GM19351 (cell line): ENCODE measurements around the gene RASL11B.
A peak's percentile ranks its signal among the peaks of the same experiment; 100 is the strongest.

Experiments
- ATAC-seq: cut with Tn5 transposase; IDR thresholded peaks from one replicate; pipeline ENCODE4 v1.9.1; 2021; ENCODE audit warnings: mild to moderate bottlenecking, moderate library complexity; ENCODE audit not compliant: unreplicated experiment

The RASL11B gene

GRCh38 chr4:52873191-52873590, 11.1 kb downstream of the RASL11B start:
- ATAC-seq, result no peak

GRCh38 chr4:52873861-52874343, 11.8 kb downstream of the RASL11B start:
- no peak for ATAC-seq

- ATAC-seq, result no peak
Observed at GRCh38 chr4:52874948-52875347, 12.8 kb downstream of the RASL11B start.

GRCh38 chr4:52876069-52876468, 14.0 kb downstream of the RASL11B start:
- ATAC-seq, result no peak

GRCh38 chr4:52877036-52877435, 14.9 kb downstream of the RASL11B start:
- no peak for ATAC-seq

DNA sequence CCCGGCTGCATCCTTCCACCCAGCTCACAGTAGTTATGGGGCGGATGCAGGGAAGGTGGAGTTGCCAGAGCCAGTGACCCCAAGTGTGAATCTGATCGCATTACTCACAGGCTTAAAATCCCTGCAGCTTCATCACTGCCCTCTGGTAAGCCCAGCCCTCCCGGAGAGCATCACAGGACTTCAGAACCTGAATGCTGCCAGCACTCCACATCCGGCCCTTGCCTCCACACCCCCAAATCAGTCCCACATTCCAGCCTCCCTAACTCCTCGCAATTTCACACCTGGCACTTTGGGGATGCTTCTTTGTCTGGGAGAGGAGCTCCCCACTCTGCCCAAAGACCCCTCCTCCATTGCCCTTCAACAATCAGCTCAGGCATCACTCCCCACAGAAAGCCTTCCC, 15.6 kb downstream of the RASL11B start:
- no peak for ATAC-seq

DNA sequence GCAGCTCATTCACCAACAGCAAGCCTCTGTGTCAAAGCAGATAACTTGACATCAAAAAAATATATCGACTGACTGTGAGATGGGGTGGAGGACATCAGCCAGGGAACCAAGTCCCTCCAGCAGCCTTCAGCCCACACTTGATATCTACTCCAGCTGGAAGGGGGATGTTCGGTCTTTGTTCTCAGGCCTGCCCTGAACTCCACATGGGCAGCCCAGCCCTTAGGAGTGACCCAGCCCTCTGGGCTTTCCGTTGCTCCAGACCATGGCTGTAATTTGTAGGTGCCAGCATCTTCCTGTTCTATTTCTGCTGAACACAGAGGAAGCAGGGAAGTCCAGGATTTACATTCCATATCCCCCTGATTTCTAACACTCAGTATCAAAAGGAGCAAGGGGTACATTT, 17.4 kb downstream of the RASL11B start:
- no peak for ATAC-seq

- no peak for ATAC-seq
Observed at GRCh38 chr4:52880994-52881393, 18.9 kb downstream of the RASL11B start.

- ATAC-seq, result no peak
Observed at GRCh38 chr4:52883183-52883621, 21.1 kb downstream of the RASL11B start.

DNA sequence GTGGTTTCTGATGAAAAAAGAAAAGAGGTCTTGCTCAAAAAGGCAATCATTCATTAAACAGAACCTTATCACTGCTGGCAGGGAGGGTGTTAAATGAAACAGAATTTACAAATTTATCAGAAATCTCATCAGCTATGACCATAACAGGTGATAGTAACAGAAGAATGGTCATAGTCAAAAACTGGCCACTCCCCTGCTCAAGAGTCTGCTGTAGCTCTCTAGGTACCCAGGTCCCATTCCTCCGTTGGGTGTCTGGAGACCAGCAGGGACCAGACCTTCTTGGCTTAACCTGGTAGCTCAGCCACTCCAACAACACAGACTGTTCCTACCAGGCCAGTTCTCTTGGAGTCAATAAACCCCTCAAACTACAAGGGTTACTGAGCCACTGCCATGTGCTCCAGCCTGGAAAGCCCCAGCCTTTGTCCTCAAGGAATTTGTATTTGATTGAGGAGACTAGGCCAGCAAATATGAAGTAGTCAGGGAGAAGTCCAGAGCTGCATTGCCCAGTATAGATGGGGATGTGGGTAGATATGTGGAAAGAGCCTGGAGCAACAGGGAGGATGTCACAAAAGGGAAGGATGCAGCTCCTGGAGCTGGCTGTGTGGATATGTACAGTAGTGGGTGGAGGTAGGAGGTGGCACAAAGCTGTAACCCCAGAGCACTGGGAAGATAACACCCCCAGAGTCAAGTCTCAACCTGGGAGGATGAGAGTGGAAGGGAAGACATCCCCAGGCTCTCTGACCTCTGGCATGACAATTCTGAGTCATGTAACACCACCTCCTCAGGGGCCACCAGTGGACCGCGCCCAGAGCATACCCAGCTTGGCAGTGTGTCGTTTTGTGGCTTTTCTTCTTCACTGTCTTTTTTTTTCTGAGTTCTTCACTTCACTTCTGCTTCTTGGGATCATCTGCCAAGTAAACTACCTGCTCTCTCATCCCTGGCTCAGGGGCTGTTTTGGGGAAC, 21.9 kb downstream of the RASL11B start:
- ATAC-seq, result no peak

DNA sequence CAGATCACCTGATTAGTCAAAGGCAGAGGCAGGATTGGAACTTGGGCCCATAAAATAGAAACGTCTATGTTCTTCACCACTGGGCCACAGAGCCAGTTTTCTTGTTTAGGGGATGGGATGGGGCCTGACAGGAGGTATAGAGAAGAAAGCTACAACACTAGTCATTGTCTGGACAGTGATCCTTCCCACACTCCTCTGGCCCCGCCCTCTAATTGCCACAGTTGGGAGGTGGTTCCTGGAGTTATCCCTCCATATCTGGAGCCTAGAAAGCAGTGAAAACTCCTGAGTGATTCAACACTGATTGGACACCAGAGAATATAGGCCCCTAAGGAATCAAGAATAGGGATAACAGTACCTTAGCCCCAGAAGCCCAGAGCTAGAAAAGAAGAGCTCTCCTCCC, 22.9 kb downstream of the RASL11B start:
- no peak for ATAC-seq

- ATAC-seq, result no peak
Observed at GRCh38 chr4:52889354-52889753, 27.2 kb downstream of the RASL11B start.

GRCh38 chr4:52889778-52890520, 27.8 kb downstream of the RASL11B start:
- ATAC-seq, result no peak

GRCh38 chr4:52890521-52890791, 28.3 kb downstream of the RASL11B start:
- ATAC-seq, result no peak

GRCh38 chr4:52891743-52892142, 29.6 kb downstream of the RASL11B start:
- no peak for ATAC-seq

DNA sequence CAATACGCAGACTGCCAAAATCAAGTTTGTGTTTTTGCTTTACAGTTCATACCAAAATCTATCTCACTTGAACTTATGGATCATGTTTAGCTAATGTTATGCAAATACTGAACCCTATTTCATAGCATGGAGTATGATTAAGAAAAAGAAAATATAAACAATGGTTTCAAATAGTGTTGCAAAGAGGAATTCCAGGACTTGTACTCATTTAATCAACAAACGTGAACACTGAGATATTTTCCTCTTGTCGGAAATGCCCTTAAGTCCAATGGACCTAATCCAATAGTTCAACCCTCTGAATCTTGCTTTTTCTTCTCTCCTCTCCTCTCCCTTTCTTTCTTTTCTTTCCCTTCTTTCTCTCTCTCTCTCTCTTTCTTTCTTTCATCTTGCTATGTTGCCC, 30.8 kb downstream of the RASL11B start:
- no peak for ATAC-seq

- no peak for ATAC-seq
Observed at GRCh38 chr4:52894443-52894842, 32.3 kb downstream of the RASL11B start.

- ATAC-seq, result no peak
Observed at GRCh38 chr4:52903273-52903672, 41.2 kb downstream of the RASL11B start.

DNA sequence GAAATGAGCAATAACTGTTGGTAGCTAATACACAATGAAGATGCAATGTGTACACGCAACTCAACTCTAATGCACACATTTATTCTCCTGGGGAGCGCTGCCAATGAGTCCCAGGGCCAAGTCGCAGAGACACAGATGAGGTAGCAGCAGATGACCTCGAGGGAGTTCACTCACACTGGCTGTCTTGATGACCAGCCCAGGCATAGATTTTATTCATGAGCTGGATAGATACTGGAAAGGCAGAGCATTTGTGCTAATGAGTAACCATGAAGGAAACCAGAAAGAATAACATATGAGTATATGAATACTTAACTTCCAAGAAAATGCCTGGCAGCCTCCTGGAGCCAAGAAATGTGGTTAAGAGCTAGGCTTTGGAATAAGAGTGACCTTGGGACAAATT, 42.3 kb downstream of the RASL11B start:
- ATAC-seq, result no peak

DNA sequence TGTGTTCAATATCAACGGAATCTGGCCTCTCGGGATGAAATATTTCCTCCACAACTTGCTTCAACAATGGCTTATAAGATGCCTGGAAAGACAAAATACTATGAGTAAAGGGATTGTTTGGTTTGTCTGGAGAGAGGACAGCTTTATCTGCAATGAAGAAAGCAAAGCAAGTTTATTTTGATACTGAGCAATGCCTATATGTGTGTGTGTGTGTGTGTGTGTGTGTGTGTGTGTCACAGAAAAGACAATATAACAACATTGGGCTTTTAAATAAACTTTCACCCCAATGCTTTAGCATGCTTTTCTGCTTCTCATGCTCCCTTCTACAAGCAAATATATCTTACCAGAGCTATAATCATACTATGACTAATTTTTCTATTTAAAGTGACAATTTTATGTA, 45.4 kb downstream of the RASL11B start:
- ATAC-seq, result no peak

DNA sequence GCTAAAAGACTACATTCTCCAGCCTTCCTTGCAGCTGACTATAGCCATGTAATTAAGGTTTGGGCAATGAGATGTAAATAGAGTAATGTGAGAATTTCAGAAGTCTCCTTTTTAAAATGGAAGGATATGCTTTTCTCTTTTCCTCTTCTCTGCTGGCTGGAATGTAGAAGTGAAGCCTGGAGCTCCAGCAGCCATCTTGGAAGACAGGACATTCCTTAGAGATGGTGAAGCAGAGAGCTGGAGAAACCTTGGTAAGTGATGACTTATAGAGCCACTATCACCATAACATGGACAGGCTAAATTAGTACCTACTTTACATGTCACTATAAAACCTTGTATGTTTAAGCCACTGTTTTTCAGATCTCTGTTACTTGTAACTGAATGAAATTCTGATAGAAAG, 48.0 kb downstream of the RASL11B start:
- ATAC-seq, result no peak

DNA sequence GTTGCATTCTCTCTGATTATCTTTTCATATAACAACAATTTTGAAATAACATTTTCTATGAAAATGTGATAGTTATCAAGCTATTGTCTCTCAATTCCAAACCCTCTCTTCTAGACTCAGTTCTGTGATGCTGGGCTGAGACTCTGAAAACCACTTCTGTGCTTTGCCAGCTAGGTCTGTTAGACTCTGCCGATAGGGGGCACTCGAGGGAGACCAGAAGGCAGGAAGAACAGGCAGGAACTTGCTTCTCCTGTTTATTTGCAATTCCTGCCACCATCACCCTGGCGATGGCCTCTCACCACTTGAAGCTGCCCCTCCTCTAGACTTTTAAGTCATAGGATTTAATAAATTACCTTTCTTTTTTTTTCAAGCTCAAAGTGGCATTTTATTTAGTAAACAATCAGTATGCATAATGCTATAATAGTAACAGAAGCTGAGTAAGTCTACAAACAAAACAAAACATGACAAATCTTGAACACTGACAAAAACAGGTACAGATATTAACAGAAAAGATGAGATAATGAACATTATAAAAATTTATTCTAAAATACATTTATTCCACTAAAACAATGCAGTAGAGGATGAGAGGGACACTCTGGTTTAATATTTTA, 49.7 kb downstream of the RASL11B start:
- peak; percentile 93 for ATAC-seq
